ENCODE results near the gene FAM204A. TPM values are rescaled to one million over a fixed set of nuclear protein-coding genes. Genes with fewer than 3 reads are reported as not detected.
A peak's percentile ranks its signal among the peaks of the same experiment; 100 is the strongest.

FAM204A gene
- total RNA-seq, 1 donor from 2014 or later: 69.0 TPM

DNA sequence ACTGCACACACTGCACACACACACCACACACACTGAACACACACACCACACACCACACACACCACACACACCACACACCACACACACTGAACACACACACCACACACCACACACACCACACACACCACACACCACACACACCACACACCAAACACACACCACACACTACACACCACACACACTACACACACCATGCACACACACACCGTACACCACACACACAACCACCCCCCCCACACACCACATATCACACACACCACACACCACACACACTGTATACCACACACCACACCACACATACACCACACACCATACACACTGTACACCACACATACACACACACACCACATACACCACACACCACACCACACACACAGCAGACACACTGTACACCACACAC lies 59.5 kb downstream of the FAM204A start:
- DNase-seq (ENCODE audit: low read depth): no peak

DNA sequence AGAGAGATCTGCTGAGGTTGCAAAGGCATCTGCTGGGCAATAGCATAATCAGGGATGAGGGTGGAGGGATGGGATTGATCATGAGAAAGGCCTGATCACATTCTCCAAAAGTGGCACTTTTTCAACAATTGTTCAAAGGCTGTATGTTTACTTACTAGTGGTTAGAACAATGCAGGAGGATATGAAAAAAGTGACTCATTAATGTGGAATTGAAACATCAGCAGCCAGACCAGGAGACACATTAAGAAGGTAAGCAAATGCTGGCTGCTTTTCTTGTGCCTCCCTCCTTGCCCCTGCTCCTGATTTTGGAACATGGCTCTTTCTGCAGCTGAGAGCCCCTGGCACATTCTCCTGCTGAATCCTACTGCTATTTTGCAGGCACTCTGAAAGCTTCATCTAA lies 63.5 kb downstream of the FAM204A start:
- DNase-seq (ENCODE audit: low read depth): no peak

DNA sequence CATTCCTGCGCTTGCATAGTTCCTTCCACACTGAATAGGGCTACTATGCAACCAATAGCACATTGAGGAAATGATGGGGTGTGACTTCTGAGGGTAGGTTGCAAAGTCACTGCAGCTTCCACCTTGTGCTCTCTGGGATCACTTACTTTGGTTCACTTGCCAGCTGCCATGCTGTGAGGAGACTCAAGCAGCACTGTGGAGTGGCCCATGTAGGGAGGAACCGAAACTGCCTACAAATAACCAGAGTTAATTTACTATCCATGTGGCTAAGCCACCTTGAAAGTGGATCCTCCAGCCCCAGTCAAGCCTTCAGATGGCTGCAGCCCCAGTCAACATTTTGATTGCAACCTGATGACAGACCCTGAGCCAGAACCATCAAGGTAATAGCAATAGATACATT lies 64.3 kb downstream of the FAM204A start:
- no peak for DNase-seq (ENCODE audit: low read depth)

DNA sequence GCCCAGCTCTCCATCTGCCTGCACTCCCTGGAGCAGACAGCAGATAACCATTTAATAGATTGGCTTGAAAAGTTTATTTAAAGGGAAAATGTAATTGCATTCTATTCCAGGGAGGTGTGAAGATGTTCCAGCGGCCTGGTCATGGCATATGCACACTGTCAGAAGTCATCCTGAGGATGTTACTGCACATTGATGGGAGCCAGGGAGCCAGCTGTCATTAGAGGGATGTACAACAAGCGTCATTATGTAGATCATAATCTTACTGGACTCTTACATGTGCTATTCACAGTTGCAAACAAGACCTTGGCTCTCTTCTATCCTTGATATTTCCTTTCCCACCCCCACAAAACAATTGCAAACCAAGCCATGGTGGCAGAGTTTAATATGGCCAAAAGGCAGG lies 65.4 kb downstream of the FAM204A start:
- no peak for DNase-seq (ENCODE audit: low read depth)

DNA sequence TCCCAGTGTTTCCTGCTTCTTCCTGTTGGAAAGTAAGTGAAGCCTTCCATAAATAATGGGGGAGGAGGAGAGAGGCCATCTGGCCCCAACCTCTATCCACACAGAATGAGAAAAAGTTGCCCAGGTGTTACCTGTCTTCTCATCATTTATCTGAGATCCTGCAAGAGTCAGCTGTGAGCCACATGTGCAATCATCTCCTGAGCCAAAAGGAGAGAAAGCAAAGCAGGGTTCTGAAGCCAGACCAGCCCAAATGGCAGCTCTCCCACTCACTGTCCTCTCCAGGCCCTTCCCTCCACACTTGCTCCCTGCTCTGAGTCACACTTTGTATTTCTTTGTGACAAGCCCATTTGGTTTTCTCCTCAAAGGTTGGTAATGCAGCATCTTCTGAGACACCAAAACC lies 65.9 kb downstream of the FAM204A start:
- no peak for DNase-seq (ENCODE audit: low read depth)

DNA sequence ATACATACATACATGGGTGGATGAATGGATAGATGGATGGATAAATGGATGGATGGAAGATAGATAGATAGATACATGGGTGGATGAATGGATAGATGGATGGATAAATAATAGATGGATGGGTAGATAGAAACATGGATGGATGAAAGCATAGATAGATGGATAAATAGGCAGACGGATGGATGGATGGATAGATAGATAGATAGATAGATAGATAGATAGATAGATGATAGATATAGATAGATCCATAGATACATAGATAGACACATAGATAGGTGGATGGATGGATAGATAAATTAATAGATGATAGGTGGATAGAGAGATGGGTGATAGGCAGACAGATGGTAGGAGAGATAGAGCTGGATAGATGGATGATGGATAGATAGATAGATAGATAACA lies 68.5 kb downstream of the FAM204A start:
- no peak for DNase-seq (ENCODE audit: low read depth)

DNA sequence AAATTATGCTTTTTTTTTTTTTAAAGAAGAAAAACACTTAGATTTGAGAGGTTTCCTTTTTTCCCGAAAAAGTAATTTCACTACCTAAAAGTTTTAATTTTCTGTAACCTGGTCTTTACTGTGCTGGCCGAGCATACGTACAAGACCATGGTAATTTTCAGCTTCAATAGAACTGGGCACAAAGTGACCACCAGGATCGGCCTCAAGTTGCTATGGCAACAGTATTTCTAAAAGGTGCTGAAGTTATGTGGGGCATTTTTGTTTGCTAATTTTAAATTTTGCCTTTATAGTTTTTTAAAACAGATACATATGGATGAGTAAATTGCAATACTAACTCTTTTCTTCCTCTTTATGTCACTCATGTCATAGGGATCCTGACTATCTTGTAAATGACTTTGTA lies 69.4 kb downstream of the FAM204A start:
- DNase-seq (ENCODE audit: low read depth): no peak

DNA sequence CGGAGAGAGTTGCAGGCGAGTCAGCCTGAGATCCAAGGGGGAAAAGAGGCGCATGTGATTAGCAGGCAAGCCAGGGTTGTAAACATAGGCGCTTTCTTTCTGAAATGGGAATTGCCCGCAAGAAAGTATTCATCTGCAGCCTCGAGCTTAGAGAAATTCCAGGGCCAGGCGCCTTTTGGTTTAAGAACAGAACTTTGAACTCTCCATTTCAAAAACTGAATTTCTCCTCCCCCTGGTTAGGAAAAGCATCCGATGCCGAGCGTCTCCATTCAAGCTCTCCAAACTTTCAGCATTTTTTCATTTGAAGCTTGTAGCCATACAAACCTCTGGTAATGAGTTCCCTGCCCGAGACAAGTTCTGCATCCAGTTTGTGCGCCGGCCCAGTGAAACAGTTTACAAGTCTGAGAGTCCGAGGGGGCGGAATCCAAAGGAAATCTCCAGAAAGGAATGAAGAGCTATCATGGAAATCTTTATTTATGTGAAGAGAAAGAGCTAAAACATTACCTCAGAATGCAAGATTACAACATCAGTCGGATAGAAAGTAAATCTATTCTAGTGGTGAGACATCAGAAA lies 69.9 kb downstream of the FAM204A start:
- DNase-seq (ENCODE audit: low read depth): peak; percentile 5

DNA sequence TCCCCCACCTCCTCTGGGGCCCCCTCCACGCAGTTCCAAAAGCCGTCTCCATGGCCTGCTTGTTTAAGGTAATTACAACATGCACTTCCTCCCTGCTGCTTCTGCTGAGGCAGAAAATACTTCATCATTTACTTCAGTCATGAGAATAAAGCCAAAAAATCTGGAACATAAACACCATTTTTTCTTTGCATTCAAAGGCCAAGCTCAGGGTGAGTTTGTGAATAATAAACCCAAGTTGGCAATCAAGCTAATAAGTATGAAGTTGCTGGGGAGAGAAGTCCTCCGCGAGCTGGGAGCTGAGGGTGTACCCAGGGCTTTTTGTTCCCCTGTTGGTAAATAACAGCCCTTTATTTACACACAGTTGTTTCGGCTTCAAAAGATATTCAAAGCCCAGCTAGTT lies 70.5 kb downstream of the FAM204A start:
- DNase-seq (ENCODE audit: low read depth): no peak

DNA sequence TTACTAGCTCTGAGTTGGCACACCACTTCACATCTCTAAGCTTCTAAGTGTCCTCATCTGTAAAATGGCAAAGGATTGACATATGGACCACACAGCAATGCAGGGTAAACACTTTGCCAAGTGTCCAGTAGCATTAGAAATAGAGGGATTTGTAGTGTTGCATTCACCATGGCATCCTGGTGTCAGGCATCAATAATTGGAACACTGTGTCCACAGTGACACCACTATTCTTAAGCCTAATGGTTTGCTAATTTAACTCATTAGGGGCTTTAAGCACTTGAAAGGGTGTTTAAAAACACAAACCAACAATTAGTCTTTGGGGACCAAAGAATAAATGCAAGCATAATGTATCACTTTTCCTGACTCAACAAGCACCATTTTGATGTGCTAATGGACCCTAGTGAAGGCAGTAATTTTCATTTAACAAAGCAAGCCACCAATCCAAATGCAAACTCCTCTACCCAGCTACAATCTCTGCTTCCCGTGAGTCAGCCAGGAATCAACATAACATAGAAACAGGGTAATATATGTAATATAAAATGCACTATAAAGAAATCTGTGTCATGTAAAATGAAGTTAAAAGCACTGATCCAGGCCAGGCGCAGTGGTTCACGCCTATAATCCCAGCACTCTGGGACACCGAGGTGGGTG lies 75.9 kb downstream of the FAM204A start:
- no peak for DNase-seq (ENCODE audit: low read depth)

DNA sequence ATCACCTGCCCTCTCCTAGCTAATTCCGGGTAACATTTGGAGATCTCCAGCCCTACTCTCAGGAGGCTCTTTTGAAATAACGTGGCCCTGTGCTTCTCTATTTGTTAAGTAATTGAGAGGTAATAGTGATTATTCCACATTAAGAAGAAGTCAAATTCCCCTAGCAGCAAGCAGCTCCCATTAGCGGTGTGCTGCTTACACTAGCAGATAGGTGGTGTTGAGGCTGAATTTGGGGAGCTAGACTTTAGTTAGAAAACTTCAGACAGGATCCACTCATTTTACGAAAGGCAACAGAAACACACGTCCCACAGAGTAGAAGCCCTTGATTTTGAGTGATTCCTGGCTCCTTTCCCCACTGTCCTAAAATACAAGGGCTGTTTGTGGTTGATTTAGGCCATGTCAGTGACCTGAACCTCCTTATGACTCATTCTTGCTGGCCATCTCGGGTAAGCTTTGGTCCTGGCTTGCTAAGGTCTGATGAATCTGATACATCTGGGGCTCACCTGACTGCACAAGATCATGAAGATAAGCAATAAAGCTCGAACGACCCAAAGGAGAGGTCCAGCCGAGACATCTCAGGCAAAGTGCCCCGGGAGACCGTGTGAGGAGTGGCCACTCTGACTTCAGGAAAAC lies 77.2 kb downstream of the FAM204A start:
- no peak for DNase-seq (ENCODE audit: low read depth)

DNA sequence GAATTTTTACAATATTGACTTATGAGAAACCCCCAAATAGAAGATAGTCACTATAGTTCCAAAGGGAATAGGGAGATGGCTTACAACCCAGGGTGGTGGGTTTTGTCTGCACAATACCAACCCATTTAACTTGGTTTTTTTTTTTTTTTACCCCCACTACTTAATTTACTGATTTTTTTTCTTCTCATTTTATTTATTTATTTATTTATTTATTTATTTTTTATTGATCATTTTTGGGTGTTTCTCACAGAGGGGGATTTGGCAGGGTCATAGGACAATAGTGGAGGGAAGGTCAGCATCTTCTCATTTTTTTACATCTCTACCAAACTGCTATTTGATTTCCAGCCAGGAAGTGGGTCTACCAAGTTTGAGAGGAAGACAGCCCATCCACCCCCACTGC lies 77.9 kb downstream of the FAM204A start:
- no peak for DNase-seq (ENCODE audit: low read depth)

DNA sequence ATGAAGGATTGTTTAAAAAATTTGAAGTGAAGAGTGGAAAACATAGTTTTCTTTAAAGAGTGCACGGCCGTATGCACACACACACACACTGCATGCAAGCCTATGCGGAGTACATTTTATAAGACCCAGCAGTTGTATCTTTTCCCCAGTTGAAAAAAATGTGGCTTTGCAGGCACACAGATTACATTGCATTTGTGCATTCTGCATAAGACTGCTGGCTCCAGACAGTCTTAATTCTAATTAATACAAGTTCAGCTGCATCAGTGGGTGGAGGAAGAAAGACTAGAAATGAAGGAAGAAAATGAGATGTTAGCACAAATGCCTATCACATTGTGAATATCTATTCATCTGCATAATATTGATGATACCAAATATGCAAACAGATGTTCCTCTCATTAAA lies 79.6 kb downstream of the FAM204A start:
- DNase-seq (ENCODE audit: low read depth): no peak

DNA sequence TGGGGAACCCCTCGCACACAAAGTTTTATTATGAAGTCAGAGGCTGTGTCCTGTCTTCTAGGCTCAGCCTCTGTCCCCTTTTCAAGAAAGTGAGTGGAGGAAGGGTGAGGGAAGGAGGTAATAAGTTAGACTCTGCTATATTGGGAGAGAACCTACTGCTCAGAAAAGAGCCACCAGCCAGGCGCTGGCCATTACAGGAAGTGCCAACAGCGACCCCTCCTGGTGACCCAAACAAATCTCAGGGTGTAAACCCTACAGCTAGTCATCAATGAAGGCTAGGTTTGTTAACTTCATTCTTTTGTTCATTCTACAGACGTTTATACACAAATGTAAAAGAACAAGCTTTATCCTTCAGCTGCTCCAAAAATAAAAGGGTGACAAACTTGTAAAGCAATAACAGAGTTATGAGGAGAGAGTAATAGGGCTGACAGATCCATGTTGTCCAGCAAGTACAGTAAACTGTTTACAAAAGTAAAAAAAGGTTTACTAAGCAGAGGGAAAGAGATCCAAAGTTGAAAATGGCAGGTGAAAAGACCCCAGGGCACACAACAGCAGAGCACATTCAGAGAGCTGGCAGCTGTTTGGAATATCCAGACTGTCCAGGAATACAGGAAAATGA lies 82.7 kb downstream of the FAM204A start:
- peak; percentile 37 for DNase-seq (ENCODE audit: low read depth)

DNA sequence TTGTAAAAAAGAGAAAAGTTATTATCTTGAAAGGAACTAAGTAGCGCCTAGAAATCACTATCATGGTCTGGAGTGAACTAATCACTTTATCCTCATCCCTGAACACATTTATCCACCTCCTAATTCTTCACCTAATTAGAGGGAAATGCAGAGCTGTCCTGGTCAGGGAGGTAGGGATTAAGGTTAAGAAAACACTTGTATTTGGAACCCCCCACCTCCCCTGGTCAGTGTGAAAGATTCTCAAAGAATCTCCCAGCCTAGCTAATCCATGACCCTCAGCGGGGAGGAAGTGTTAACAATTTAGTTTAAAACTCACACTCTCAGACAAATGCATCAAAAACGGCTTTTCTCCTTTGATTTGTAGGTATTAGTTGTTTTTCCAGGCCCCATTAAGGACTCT lies 83.8 kb downstream of the FAM204A start:
- DNase-seq (ENCODE audit: low read depth): no peak

DNA sequence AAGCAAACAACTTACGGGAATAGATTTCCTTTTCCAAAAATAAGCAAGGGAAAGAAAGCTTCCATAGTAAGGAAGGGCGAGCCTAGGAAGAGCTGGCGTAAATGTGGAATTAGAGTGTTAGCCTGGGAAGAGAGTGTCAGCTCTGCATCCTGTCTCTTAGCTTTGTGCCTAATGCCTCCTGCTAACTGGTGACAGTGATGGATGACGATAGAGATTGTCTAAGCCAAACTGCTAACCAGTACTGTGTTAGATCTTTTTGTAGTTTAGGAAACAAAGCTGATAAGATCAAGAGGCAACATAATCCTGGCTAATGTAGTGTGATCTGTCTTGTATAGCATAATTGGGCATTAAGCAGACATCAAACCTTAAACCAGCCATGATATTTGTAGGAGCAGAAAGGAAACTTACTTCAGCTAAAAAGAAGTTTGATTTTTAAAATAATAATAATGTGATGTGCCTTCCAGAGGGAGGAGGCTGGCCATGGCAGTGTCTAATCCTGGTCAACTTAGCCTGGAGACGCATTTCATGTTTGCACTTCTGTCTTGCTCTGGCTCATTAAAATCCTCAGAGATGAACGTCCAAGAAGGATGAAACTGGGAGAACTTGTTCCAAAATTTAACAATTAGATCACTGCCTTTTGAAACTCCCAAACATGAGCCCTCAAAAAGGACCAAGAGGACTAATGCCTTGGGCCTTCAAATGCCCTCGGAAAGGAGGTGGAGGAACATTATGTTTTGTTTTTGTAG lies 85.1 kb downstream of the FAM204A start:
- no peak for DNase-seq (ENCODE audit: low read depth)

DNA sequence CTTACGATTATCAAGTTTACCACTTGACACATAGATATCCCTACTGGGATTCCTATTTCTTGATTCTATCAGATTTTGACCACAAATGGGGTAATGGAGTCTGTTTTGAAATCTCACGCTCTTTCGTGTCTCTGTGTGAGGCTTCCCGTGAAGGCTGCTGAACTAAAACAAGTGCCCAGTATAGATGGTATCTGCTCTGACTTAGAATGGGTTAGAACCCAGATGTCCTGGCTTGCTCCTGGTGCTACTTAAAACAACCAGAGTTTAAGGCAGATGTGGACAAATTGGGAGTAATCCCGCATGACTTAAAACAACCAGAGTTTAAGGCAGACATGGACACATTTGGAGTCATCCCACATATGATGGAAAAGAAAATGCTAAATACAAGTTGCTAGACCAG lies 85.9 kb downstream of the FAM204A start:
- no peak for DNase-seq (ENCODE audit: low read depth)

DNA sequence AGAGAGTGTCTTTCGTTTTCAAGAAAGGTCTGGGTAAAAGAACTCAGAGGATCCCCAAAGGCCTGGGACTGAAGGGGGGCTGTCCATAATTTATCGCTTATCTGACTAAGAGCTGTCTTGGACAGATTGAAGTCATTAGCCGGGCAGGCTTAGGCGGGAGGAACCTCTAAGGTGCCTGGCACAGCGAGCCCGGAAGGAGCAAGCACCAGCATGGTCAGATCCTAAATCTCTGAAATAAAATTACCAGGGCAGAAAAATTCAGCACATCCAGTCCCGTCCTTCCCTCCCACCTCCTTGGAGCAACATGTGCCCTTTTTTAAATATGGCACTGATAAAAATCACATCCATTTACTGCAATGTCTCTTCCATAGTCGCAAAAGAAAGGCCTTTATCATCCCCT lies 86.8 kb downstream of the FAM204A start:
- no peak for DNase-seq (ENCODE audit: low read depth)

DNA sequence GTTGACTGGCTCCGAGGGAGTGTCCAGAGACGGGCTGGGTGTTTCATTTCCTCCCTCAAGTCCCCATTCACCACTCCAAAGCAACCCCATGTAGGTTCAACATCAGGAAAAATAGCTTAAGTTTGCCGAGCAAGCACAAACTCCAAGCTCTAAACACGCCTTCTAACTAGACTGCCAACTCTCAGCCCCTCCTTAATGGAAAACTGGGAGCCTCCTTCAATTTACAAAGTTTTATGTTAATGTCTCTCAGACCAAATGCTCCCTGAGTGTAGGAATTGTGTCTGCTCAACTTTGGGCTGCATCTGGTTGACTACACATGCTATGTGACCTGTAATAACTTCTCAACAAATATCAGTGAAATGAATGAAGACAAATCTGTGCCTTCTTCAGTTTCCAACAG lies 87.5 kb downstream of the FAM204A start:
- no peak for DNase-seq (ENCODE audit: low read depth)

DNA sequence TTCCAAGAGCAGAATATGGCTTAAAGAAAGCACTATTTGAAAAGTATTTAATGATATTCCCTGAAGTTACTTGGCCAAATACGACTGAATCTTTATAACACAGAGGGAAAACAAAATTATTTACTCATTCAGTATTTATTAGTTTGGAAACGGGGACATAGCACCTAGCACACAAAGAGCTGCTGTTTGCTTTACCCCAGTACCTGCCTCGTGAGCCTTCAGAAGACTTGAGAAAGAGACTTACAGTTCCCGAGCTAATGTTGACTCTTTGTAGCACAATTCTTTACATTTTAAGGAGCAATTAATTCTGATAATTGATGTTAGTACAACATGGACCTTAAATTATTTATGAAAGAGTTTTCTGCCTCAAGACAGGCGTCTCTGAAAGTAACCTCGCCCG lies 88.7 kb downstream of the FAM204A start:
- no peak for DNase-seq (ENCODE audit: low read depth)

DNA sequence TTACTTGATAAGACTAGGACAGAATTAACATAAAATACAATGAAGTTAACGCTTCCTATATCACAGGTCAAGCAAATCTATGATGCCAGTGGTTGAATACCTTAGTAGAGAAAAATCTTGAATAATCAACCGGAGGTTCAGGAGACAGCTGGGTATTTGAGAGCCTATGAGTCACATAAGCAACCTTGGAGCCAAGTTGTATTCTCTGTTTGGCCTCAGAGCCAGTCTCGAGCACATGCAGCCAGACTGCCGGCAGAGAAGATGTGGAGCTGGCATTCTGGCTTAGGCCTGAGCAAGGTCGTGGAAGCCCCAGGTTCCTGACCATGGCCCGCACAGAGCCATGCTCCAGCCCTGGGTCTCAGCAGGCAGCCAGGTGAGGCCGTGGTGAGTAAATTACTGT lies 90.3 kb downstream of the FAM204A start:
- peak; percentile 57 for DNase-seq (ENCODE audit: low read depth)

DNA sequence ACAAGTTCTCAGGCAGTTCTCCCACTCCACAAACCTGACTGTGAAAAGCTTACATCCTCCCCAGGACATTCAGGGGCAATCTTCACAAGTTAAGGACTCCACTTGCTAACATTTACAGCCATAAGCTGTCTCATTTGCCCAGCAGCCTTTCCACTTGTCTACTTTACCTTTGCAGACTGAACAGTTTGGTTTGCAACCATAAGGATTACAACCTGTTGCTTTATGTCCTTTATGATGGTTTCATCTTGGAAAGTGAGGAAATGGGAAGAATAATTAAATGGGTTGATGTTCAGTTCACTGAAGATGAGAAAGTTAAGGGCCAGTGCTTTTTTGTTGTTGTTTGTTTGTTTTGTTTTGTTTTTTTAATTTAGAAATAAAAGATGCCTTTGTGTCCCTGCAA lies 92.4 kb downstream of the FAM204A start:
- no peak for DNase-seq (ENCODE audit: low read depth)

All from myocyte (in vitro differentiated cells).